Measurements from ENCODE around the gene LIPA.
"Not testable (repeated sequence)": the region's sequence is repeated elsewhere in the genome, so short reads cannot be mapped to it uniquely, and the experiment has no call there.

The LIPA gene

GRCh38 chr10:89270153-89270483, 18.5 kb upstream of the LIPA start:
- DNase-seq (ENCODE audit: low read depth), result no peak

- no peak for DNase-seq (ENCODE audit: low read depth)
These were observed 18.0 kb upstream of the LIPA start for GRCh38 chr10:89269433-89270152.

GRCh38 chr10:89266721-89267453, 15.3 kb upstream of the LIPA start:
- no peak for DNase-seq (ENCODE audit: low read depth)

- no peak for DNase-seq (ENCODE audit: low read depth)
These were observed 12.0 kb upstream of the LIPA start for GRCh38 chr10:89263531-89263930.

- no peak for DNase-seq (ENCODE audit: low read depth)
These were observed 11.5 kb upstream of the LIPA start for GRCh38 chr10:89263091-89263490.

GRCh38 chr10:89262086-89263051, 10.8 kb upstream of the LIPA start:
- peak; percentile 82 for DNase-seq (ENCODE audit: low read depth)

GRCh38 chr10:89258881-89259280, 7.3 kb upstream of the LIPA start:
- DNase-seq (ENCODE audit: low read depth), result no peak

- DNase-seq (ENCODE audit: low read depth), result no peak
These were observed 6.0 kb upstream of the LIPA start for GRCh38 chr10:89257581-89257980.

GRCh38 chr10:89256962-89257361, 5.4 kb upstream of the LIPA start:
- DNase-seq (ENCODE audit: low read depth), result no peak

GRCh38 chr10:89256340-89256739, 4.8 kb upstream of the LIPA start:
- DNase-seq (ENCODE audit: low read depth), result no peak

GRCh38 chr10:89255793-89256192, 4.2 kb upstream of the LIPA start:
- no peak for DNase-seq (ENCODE audit: low read depth)

- DNase-seq (ENCODE audit: low read depth), result not testable (repeated sequence)
These were observed 3.6 kb upstream of the LIPA start for GRCh38 chr10:89255091-89255579.

- DNase-seq (ENCODE audit: low read depth), result no peak
These were observed 630 bp upstream of the LIPA start for GRCh38 chr10:89252225-89252585.

- no peak for DNase-seq (ENCODE audit: low read depth)
These were observed 638 bp downstream of the LIPA start for GRCh38 chr10:89250865-89251408.

- DNase-seq (ENCODE audit: low read depth), result no peak
These were observed 2.6 kb downstream of the LIPA start for GRCh38 chr10:89248990-89249389.

GRCh38 chr10:89247623-89248022, 4.0 kb downstream of the LIPA start:
- DNase-seq (ENCODE audit: low read depth), result not testable (repeated sequence)

GRCh38 chr10:89245802-89246201, 5.8 kb downstream of the LIPA start:
- DNase-seq (ENCODE audit: low read depth), result no peak

GRCh38 chr10:89242840-89243568, 8.6 kb downstream of the LIPA start:
- no peak for DNase-seq (ENCODE audit: low read depth)

GRCh38 chr10:89242345-89242684, 9.3 kb downstream of the LIPA start:
- DNase-seq (ENCODE audit: low read depth), result no peak

GRCh38 chr10:89241486-89242344, 9.9 kb downstream of the LIPA start:
- no peak for DNase-seq (ENCODE audit: low read depth)

GRCh38 chr10:89241026-89241425, 10.5 kb downstream of the LIPA start:
- DNase-seq (ENCODE audit: low read depth), result no peak

Measured in HS-27A (cell line).